ENCODE measurements around the gene PSTK. TPM values are rescaled to one million over a fixed set of nuclear protein-coding genes. Genes with fewer than 3 reads are reported as not detected.

Gene PSTK
- total and polyA plus RNA-seq, 10 of the 15 experiments (the other 5 are each of a cell fraction or from before 2014, with no cell fraction given), result 1.8 to 7.1 (median 3.4) TPM

DNA sequence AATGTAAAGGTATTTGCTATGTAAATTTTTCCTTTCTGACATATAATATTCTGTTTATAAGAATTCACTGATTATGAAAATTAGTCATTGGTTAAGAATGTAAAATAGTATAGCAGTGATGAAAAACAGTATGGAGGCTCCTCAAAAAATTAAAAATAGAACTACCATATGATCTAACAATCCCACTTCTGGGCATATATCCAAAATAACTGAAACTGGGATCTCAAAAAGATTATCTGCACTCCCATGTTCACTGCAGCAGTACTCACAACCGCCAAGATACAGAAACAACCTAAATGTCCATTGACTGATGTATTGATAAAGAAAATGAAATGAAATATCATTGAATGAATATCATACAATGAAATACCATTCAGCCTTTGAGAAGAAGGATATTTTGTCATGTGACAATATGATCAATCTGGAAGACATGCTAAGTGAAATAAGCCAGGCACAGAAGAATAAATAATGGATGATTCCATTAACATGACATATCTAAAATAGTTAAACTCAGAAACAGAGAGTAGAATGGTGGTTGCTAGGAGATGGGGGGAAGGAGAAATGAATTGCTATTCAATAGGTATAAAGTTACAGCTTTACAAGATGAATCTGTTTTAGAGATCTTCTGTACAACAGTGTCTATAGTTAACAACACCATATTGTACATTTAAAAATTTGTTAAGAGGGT is 40.2 kb upstream of the PSTK start (continued):
- TF ChIP-seq, protein P1, sequence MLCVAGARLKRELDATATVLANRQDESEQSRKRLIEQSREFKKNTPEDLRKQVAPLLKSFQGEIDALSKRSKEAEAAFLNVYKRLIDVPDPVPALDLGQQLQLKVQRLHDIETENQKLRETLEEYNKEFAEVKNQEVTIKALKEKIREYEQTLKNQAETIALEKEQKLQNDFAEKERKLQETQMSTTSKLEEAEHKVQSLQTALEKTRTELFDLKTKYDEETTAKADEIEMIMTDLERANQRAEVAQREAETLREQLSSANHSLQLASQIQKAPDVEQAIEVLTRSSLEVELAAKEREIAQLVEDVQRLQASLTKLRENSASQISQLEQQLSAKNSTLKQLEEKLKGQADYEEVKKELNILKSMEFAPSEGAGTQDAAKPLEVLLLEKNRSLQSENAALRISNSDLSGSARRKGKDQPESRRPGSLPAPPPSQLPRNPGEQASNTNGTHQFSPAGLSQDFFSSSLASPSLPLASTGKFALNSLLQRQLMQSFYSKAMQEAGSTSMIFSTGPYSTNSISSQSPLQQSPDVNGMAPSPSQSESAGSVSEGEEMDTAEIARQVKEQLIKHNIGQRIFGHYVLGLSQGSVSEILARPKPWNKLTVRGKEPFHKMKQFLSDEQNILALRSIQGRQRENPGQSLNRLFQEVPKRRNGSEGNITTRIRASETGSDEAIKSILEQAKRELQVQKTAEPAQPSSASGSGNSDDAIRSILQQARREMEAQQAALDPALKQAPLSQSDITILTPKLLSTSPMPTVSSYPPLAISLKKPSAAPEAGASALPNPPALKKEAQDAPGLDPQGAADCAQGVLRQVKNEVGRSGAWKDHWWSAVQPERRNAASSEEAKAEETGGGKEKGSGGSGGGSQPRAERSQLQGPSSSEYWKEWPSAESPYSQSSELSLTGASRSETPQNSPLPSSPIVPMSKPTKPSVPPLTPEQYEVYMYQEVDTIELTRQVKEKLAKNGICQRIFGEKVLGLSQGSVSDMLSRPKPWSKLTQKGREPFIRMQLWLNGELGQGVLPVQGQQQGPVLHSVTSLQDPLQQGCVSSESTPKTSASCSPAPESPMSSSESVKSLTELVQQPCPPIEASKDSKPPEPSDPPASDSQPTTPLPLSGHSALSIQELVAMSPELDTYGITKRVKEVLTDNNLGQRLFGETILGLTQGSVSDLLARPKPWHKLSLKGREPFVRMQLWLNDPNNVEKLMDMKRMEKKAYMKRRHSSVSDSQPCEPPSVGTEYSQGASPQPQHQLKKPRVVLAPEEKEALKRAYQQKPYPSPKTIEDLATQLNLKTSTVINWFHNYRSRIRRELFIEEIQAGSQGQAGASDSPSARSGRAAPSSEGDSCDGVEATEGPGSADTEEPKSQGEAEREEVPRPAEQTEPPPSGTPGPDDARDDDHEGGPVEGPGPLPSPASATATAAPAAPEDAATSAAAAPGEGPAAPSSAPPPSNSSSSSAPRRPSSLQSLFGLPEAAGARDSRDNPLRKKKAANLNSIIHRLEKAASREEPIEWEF (IDR thresholded peaks at IDR 0.05; ENCODE audit: insufficient replicate concordance, low read depth, low read length), result no peak

DNA sequence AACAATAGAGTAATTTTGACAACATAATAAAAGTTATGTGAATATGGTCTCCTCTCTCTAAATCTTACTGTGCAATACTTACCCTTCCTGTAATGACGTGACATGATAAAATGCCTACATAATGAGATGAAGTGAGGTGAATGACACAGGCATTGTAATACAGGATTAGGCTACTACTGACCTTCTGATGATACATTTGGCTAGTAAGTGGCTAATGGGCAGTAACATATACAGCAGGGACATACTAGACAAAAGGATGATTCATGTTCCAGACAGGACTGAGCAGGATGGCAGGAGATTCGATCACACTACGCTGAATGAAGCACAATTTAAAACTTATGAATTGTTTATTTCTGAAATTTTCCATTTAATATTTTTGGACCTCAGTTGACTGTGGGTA is 30.9 kb upstream of the PSTK start:
- peaks cover 4% of the 10 kb centered on the region for H3K79me2 ChIP-seq (ENCODE audit: control insufficient read depth, insufficient read depth, low read length)
- CTCF ChIA-PET, result no interaction called here
- TF ChIP-seq ESRRA (IDR thresholded peaks at IDR 0.05; ENCODE audit: low read length) (no peak), MYB (IDR thresholded peaks at IDR 0.05; ENCODE audit: borderline replicate concordance, low read depth, low read length) (no peak), YBX1 (IDR thresholded peaks at IDR 0.05) (no peak), LARP7 (IDR thresholded peaks at IDR 0.05) (no peak), RAD51 (IDR thresholded peaks at IDR 0.05) (no peak)
- TF ChIP-seq, protein P2, sequence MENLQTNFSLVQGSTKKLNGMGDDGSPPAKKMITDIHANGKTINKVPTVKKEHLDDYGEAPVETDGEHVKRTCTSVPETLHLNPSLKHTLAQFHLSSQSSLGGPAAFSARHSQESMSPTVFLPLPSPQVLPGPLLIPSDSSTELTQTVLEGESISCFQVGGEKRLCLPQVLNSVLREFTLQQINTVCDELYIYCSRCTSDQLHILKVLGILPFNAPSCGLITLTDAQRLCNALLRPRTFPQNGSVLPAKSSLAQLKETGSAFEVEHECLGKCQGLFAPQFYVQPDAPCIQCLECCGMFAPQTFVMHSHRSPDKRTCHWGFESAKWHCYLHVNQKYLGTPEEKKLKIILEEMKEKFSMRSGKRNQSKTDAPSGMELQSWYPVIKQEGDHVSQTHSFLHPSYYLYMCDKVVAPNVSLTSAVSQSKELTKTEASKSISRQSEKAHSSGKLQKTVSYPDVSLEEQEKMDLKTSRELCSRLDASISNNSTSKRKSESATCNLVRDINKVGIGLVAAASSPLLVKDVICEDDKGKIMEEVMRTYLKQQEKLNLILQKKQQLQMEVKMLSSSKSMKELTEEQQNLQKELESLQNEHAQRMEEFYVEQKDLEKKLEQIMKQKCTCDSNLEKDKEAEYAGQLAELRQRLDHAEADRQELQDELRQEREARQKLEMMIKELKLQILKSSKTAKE (IDR thresholded peaks at IDR 0.05; ENCODE audit: low read depth, poor library complexity, severe bottlenecking), result no peak
- TF ChIP-seq, protein P3, sequence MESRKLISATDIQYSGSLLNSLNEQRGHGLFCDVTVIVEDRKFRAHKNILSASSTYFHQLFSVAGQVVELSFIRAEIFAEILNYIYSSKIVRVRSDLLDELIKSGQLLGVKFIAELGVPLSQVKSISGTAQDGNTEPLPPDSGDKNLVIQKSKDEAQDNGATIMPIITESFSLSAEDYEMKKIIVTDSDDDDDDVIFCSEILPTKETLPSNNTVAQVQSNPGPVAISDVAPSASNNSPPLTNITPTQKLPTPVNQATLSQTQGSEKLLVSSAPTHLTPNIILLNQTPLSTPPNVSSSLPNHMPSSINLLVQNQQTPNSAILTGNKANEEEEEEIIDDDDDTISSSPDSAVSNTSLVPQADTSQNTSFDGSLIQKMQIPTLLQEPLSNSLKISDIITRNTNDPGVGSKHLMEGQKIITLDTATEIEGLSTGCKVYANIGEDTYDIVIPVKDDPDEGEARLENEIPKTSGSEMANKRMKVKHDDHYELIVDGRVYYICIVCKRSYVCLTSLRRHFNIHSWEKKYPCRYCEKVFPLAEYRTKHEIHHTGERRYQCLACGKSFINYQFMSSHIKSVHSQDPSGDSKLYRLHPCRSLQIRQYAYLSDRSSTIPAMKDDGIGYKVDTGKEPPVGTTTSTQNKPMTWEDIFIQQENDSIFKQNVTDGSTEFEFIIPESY (IDR thresholded peaks at IDR 0.05), result no peak
- TF ChIP-seq, protein P4, sequence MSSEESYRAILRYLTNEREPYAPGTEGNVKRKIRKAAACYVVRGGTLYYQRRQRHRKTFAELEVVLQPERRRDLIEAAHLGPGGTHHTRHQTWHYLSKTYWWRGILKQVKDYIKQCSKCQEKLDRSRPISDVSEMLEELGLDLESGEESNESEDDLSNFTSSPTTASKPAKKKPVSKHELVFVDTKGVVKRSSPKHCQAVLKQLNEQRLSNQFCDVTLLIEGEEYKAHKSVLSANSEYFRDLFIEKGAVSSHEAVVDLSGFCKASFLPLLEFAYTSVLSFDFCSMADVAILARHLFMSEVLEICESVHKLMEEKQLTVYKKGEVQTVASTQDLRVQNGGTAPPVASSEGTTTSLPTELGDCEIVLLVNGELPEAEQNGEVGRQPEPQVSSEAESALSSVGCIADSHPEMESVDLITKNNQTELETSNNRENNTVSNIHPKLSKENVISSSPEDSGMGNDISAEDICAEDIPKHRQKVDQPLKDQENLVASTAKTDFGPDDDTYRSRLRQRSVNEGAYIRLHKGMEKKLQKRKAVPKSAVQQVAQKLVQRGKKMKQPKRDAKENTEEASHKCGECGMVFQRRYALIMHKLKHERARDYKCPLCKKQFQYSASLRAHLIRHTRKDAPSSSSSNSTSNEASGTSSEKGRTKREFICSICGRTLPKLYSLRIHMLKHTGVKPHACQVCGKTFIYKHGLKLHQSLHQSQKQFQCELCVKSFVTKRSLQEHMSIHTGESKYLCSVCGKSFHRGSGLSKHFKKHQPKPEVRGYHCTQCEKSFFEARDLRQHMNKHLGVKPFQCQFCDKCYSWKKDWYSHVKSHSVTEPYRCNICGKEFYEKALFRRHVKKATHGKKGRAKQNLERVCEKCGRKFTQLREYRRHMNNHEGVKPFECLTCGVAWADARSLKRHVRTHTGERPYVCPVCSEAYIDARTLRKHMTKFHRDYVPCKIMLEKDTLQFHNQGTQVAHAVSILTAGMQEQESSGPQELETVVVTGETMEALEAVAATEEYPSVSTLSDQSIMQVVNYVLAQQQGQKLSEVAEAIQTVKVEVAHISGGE (CRISPR knock-in tag; IDR thresholded peaks at IDR 0.05), result no peak

More for the DNA sequence above, 30.9 kb upstream of the PSTK start:
- WGBS (ENCODE audit: insufficient coverage, insufficient replicate concordance, low lambda C conversion rate, missing lambda C conversion rate), result 97% methylated on average over 3 of the region's 3 CpGs
- ChIA-PET SMC1A (ENCODE audit: uncharacterized antibody, unreplicated experiment) (interaction anchor here (1.4 kb wide), 2 partner anchors 24 to 30 kb away, joined by 3 read pairs; partner anchors contain the start of gene PSTK), POLR2A (no interaction called here), RAD21 (ENCODE audit: unreplicated experiment) (no interaction called here)
- in situ Hi-C loops (cut with MboI) (no loop called here), intact Hi-C loops (cut with micrococcal nuclease; ENCODE audit: unreplicated experiment) (no loop called here)
- Histone ChIP-seq H3K9ac (ENCODE audit: control insufficient read depth, insufficient read depth, low read length) (no peak overlapping the region), H3K9me3 (replicated peaks; ENCODE audit: control insufficient read depth, insufficient read depth, low read length) (no peaks in the 10 kb centered on the region; the same call in 2 of the 3 replicates), H3K4me1 (ENCODE audit: control insufficient read depth, insufficient read depth, low read length) (peaks cover under 1% of the 10 kb centered on the region), H3K27ac (ENCODE audit: control insufficient read depth, insufficient read depth) (no peak overlapping the region), H3K4me3 (no peak overlapping the region), H3K36me3 (ENCODE audit: control insufficient read depth in 2 of 2, insufficient read depth in 2 of 2, low read length in 1 of 2) (no peaks in the 10 kb centered on the region; a peak in 1 of 4 replicates), H2AFZ (ENCODE audit: control insufficient read depth, low read depth, low read length) (no peak overlapping the region), H3K27me3 (replicated peaks in 1 of 2; ENCODE audit: control insufficient read depth in 2 of 2, insufficient read depth in 2 of 2, low read length in 1 of 2) (no peaks in the 10 kb centered on the region), H3K4me2 (ENCODE audit: control insufficient read depth, insufficient read depth) (no peak overlapping the region), H4K20me1 (ENCODE audit: control insufficient read depth, insufficient read depth) (no peaks in the 10 kb centered on the region)
- no peak for DNase-seq (ENCODE audit: low read depth, low spot score)
- no TSS peak for BruUV-seq (replicated peaks)
- ATAC-seq, result no peak
- no peak for FAIRE-seq

Data from GM12878 (cell line).